ENCODE data around the gene MUTYH.
A peak's percentile ranks its signal among the peaks of the same experiment; 100 is the strongest.

Gene MUTYH

GRCh38 chr1:45348966-45349677 lies 8.9 kb upstream of the MUTYH start:
- DNase-seq, result peak; percentile 83

- no peak for DNase-seq
Measured at GRCh38 chr1:45348609-45348965, 8.3 kb upstream of the MUTYH start.

- DNase-seq, result no peak
Measured at GRCh38 chr1:45348020-45348419, 7.8 kb upstream of the MUTYH start.

- no peak for DNase-seq
Measured at GRCh38 chr1:45346473-45346872, 6.2 kb upstream of the MUTYH start.

GRCh38 chr1:45345014-45345413 lies 4.8 kb upstream of the MUTYH start:
- no peak for DNase-seq

GRCh38 chr1:45344499-45344898 lies 4.3 kb upstream of the MUTYH start:
- no peak for DNase-seq

- DNase-seq, result peak; percentile 71
Measured at GRCh38 chr1:45340816-45341466, 701 bp upstream of the MUTYH start.

GRCh38 chr1:45337630-45338325 lies 2.5 kb downstream of the MUTYH start:
- no peak for DNase-seq

GRCh38 chr1:45335855-45336324 lies 4.3 kb downstream of the MUTYH start:
- DNase-seq, result no peak

- DNase-seq, result no peak
Measured at GRCh38 chr1:45334308-45335245, 5.7 kb downstream of the MUTYH start.

GRCh38 chr1:45332346-45332720 lies 7.9 kb downstream of the MUTYH start:
- DNase-seq, result no peak

GRCh38 chr1:45331436-45332345 lies 8.5 kb downstream of the MUTYH start:
- no peak for DNase-seq

GRCh38 chr1:45329445-45329844 lies 10.8 kb downstream of the MUTYH start:
- DNase-seq, result no peak

GRCh38 chr1:45328680-45329079 lies 11.6 kb downstream of the MUTYH start:
- no peak for DNase-seq

- DNase-seq, result peak; percentile 51
Measured at GRCh38 chr1:45327644-45328515, 12.4 kb downstream of the MUTYH start.

GRCh38 chr1:45326627-45327623 lies 13.3 kb downstream of the MUTYH start, which contains the start of gene HPDL:
Gene HPDL, plus strand, starts transcription at chr1:45326895. Its CDS starts 254 bp downstream, at chr1:45327149.
- peak; percentile 88 for DNase-seq

- no peak for DNase-seq
Measured at GRCh38 chr1:45325851-45326506, 14.3 kb downstream of the MUTYH start.

- no peak for DNase-seq
Measured at GRCh38 chr1:45322486-45323040, 17.7 kb downstream of the MUTYH start.

All from RPMI8226 (cell line).